Measurements from ENCODE around the gene RPL13. TPM values are rescaled to one million over a fixed set of nuclear protein-coding genes. Genes with fewer than 3 reads are reported as not detected.
A peak's percentile ranks its signal among the peaks of the same experiment; 100 is the strongest.
"Not testable (repeated sequence)": the region's sequence is repeated elsewhere in the genome, so short reads cannot be mapped to it uniquely, and the experiment has no call there.

Gene RPL13
- total RNA-seq, 1 donor from 2014 or later: 2,013 TPM

- Mint-ChIP-seq H3K9me3 (no peaks in the 10 kb centered on the region), H3K4me3 (peak overlapping the region; percentile 64), H3K27ac (ENCODE audit: unreplicated experiment) (no peak overlapping the region), H3K36me3 (ENCODE audit: low read depth) (peaks cover 3% of the 10 kb centered on the region), H3K27me3 (ENCODE audit: low read depth) (peaks cover 37% of the 10 kb centered on the region), H3K4me1 (peaks cover 21% of the 10 kb centered on the region)
- no peak for DNase-seq (ENCODE audit: low read depth, low spot score)
- TF ChIP-seq CTCF (conservative IDR thresholded peaks at IDR 0.05): no peak
These were observed 9.2 kb downstream of the RPL13 start for GRCh38 chr16:89569506-89570341.

- peak overlapping the region; percentile 23 for H3K4me3 Mint-ChIP-seq
- no peak for DNase-seq (ENCODE audit: low read depth, low spot score)
These were observed 10.0 kb downstream of the RPL13 start for GRCh38 chr16:89570342-89570923.

GRCh38 chr16:89570983-89571598, 10.6 kb downstream of the RPL13 start:
- not testable (repeated sequence) for H3K27ac Mint-ChIP-seq (ENCODE audit: unreplicated experiment); H3K4me3 Mint-ChIP-seq; DNase-seq (ENCODE audit: low read depth, low spot score); H3K36me3 Mint-ChIP-seq (ENCODE audit: low read depth); H3K4me1 Mint-ChIP-seq; H3K9me3 Mint-ChIP-seq
- H3K27me3 Mint-ChIP-seq (ENCODE audit: low read depth): peaks cover 38% of the 10 kb centered on the region

More at GRCh38 chr16:89570342-89570923, 10.0 kb downstream of the RPL13 start:
- TF ChIP-seq CTCF (conservative IDR thresholded peaks at IDR 0.05): no peak
- no peaks in the 10 kb centered on the region for H3K9me3 Mint-ChIP-seq
- H3K27me3 Mint-ChIP-seq (ENCODE audit: low read depth): peaks cover 42% of the 10 kb centered on the region
- H3K4me1 Mint-ChIP-seq: peaks cover 14% of the 10 kb centered on the region
- H3K36me3 Mint-ChIP-seq (ENCODE audit: low read depth): no peaks in the 10 kb centered on the region
- no peak overlapping the region for H3K27ac Mint-ChIP-seq (ENCODE audit: unreplicated experiment)

- no peak overlapping the region for H3K27ac Mint-ChIP-seq (ENCODE audit: unreplicated experiment)
- no peaks in the 10 kb centered on the region for H3K9me3 Mint-ChIP-seq
- no peak for DNase-seq (ENCODE audit: low read depth, low spot score)
- peak overlapping the region; percentile 15 for H3K4me3 Mint-ChIP-seq
- H3K27me3 Mint-ChIP-seq (ENCODE audit: low read depth): peaks cover 34% of the 10 kb centered on the region
- H3K4me1 Mint-ChIP-seq: peaks cover 3% of the 10 kb centered on the region
- TF ChIP-seq CTCF (conservative IDR thresholded peaks at IDR 0.05): no peak
- no peaks in the 10 kb centered on the region for H3K36me3 Mint-ChIP-seq (ENCODE audit: low read depth)
These were observed 11.2 kb downstream of the RPL13 start for GRCh38 chr16:89571636-89572035.

- Mint-ChIP-seq H3K4me1 (peaks cover 3% of the 10 kb centered on the region), H3K4me3 (peak overlapping the region; percentile 15), H3K27ac (ENCODE audit: unreplicated experiment) (no peak overlapping the region), H3K9me3 (no peaks in the 10 kb centered on the region), H3K36me3 (ENCODE audit: low read depth) (no peaks in the 10 kb centered on the region), H3K27me3 (ENCODE audit: low read depth) (peaks cover 38% of the 10 kb centered on the region)
- no peak for TF ChIP-seq CTCF (conservative IDR thresholded peaks at IDR 0.05)
- no peak for DNase-seq (ENCODE audit: low read depth, low spot score)
These were observed 11.6 kb downstream of the RPL13 start for GRCh38 chr16:89572073-89572484.
